ENCODE data around the gene RNF144A.
"Not testable (repeated sequence)": the region's sequence is repeated elsewhere in the genome, so short reads cannot be mapped to it uniquely, and the experiment has no call there.

The RNF144A gene

GRCh38 chr2:6917071-6917760 lies at the start of gene RNF144A:
RNF144A (plus strand) TSS chr2:6917412; CDS start chr2:6996927, 79,515 bp downstream.
- no peak for DNase-seq

GRCh38 chr2:6872394-6872793 lies 44.8 kb upstream of the RNF144A start:
- DNase-seq, result no peak

GRCh38 chr2:6874032-6874431 lies 43.2 kb upstream of the RNF144A start:
- DNase-seq, result no peak

- no peak for DNase-seq
Measured at GRCh38 chr2:6876309-6876708, 40.9 kb upstream of the RNF144A start.

- DNase-seq, result no peak
Measured at GRCh38 chr2:6877402-6878304, 39.6 kb upstream of the RNF144A start, which contains the start of gene RSAD2. RSAD2 (plus strand) TSS chr2:6877777; CDS start chr2:6877801, 24 bp downstream.

- DNase-seq, result no peak
Measured at GRCh38 chr2:6878549-6878948, 38.7 kb upstream of the RNF144A start.

GRCh38 chr2:6879011-6879410 lies 38.2 kb upstream of the RNF144A start:
- DNase-seq, result no peak

GRCh38 chr2:6880200-6880733 lies 36.9 kb upstream of the RNF144A start:
- no peak for DNase-seq

- no peak for DNase-seq
Measured at GRCh38 chr2:6881046-6881445, 36.2 kb upstream of the RNF144A start.

- no peak for DNase-seq
Measured at GRCh38 chr2:6881516-6881915, 35.7 kb upstream of the RNF144A start.

GRCh38 chr2:6883448-6884122 lies 33.6 kb upstream of the RNF144A start:
- DNase-seq, result no peak

GRCh38 chr2:6885551-6885950 lies 31.7 kb upstream of the RNF144A start:
- DNase-seq, result no peak

GRCh38 chr2:6885968-6886367 lies 31.2 kb upstream of the RNF144A start:
- no peak for DNase-seq

- DNase-seq, result no peak
Measured at GRCh38 chr2:6887751-6888192, 29.4 kb upstream of the RNF144A start.

- no peak for DNase-seq
Measured at GRCh38 chr2:6888724-6889123, 28.5 kb upstream of the RNF144A start.

GRCh38 chr2:6893876-6894482 lies 23.2 kb upstream of the RNF144A start:
- no peak for DNase-seq

GRCh38 chr2:6896930-6897759 lies 20.1 kb upstream of the RNF144A start:
- no peak for DNase-seq

GRCh38 chr2:6902581-6902980 lies 14.6 kb upstream of the RNF144A start:
- DNase-seq, result not testable (repeated sequence)

- DNase-seq, result no peak
Measured at GRCh38 chr2:6905668-6906067, 11.5 kb upstream of the RNF144A start.

GRCh38 chr2:6906165-6906741 lies 11.0 kb upstream of the RNF144A start:
- no peak for DNase-seq

GRCh38 chr2:6908291-6908690 lies 8.9 kb upstream of the RNF144A start:
- DNase-seq, result no peak

Data from SIG-M5 (cell line).